ENCODE data around the gene HRH1.
A peak's percentile ranks its signal among the peaks of the same experiment; 100 is the strongest.
"Not testable (repeated sequence)": the region's sequence is repeated elsewhere in the genome, so short reads cannot be mapped to it uniquely, and the experiment has no call there.

Gene HRH1

DNA sequence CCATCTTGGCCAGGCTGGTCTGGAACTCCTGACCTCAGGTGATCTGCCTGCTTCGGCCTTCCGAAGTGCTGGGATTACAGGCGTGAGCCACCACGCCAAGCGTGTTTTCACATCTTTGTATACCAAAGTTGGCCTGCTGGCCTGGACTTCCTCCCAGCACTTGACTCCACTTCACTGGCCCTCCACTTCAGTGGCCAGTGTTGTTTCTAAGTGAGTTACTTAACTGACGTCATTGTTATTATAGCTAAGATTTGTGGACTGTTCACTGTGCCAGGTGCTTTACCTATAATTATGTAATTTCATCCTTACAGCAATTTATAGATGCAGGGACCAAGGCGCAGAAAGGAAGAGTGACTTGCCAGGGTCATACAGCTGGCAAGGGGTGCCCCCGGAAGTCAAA is 52.0 kb downstream of the HRH1 start:
- no peak for DNase-seq (ENCODE audit: low spot score)

DNA sequence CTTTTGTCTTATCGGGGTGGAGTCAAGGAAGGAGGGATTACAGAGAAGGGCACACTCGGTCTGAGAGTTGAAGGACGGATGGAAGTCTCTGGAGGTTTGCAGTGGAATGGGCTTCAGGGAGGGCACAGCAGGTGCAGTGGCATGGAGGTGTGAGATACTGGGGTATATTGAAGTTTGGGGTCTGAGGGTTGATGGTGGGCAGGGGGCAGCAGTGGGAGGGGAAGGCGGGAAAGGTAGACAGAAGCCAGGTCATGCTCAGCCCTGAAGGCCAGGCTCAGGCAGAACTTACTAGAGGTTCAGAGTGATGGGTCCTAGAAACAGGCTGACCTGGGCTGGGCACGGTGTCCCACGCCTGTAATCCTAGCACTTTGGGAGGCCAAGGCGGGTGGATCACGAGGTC is 52.7 kb downstream of the HRH1 start:
- DNase-seq (ENCODE audit: low spot score) = no peak

DNA sequence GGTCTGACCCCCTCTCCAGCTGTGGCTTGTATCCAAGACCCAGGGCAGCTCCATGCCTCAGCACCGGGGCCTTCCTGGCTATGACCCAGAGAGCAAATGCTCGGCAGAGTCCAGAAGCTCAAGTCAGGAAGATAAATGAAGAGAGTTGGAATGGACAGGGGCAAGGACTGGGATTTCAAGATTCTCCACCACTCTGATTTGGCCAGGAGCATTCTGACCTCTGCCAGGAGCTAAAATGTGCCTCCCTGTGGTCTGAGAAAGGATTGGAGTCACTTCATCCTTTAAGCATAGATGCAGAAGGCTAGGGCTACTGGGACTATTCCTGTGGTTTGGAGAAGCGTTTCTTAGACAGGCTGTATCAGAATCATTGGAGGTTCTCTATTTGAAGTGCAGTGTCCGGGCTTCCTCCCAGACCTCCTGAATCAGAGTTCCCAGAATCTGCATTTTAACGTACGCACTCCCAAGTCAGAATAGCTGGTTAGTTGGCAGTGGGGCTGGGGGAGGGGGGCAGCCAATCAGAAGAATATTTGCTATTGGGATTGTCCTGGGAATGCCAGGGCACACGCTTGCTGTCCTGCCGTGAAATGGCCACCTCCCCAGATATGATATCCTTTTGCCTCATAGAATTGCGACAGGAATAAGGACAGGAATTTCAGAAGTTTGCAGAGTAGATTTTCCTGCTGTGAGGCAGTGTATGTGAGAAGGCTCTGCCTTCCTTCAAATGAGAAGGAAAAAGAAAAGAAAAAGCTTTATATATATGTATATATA is 57.4 kb downstream of the HRH1 start:
- no peak for DNase-seq (ENCODE audit: low spot score)

DNA sequence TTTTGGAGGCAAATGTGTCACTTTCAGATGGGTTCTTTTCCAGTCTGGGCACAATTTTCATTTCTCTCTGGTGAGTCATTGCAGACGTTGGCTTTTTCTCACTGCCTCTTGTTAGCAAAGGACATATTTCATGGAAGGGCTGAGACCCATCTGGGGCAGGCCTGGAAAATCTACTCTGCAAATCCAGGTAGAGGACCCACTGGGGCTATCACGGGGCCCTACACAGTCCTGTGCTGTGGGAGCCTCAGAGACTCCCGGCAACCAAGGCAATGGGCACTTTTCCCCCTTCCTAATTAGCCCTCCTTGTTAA is 58.0 kb downstream of the HRH1 start:
- no peak for DNase-seq (ENCODE audit: low spot score)

DNA sequence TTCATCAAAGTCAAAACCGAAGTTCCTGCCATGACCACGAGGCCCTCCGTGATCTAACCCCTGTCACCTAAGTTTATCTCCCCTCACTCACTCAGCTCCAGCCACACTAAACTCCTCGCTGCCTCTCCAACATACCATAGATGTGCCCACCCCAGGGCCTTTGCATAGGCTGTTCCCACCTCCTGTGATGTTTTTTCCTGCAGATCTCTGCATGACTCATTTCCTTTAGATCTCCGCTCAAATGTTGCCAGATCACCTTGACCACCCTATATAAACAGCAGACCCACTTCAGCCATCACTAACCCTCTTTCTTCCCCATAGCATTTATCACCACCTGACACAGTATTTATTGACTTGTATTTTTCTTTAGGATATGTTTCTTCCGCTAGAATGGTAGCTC is 58.5 kb downstream of the HRH1 start:
- DNase-seq (ENCODE audit: low spot score) = no peak

DNA sequence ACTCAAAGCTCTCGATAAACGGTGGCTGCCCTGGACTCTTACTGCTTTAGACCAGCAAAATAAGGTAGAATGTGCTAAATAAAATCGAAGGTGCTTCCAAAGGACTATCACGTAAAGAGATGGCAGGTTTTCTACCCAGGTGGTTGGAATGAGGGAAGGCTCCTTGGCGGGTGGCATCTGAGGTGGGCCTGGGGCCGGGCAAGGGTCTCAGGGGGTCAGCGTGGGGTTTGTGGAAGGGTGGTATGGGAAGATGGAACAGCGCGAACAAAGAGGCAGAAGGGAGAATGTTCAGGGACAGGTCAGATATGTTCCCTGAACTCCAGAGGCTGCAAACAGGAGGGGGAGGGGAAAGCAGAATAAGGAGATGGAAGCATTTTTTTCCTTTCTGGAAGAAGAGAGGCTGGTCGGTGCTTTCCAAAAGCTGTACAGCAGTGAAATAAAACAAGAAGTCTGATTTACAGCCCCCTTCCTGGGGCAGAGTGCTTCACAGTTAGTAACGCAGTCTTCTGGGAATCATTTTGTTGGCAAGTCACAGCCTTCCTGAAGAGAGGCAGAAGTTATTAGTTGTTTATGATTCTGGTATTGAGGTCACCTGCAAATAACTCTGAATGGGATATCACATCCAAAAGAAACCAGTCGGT is 59.6 kb downstream of the HRH1 start:
- DNase-seq (ENCODE audit: low spot score) = no peak

DNA sequence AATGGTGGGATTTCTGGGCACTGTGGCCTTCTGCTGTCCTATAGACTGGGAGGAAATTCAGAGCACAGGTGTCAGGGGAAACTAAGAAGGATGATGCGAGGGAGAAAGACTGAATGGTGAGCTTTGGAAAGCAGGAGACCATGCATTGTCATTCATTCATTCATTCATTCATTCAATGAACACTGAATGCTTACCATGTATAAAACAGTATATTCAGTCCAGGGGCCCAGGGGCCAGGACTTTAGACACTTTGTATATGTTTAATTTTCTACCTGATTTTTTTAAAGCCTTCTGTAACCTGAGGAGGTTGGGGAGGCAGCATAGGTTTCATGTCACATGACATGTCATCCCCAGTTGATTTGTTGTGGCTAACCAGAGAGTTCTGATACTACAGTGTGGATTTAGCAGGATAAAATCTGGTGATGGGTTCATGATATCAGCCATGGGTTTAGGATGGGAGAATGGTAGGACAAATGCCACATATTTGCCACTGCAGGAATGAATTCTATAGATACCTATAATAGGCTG is 60.2 kb downstream of the HRH1 start:
- DNase-seq (ENCODE audit: low spot score) = no peak

DNA sequence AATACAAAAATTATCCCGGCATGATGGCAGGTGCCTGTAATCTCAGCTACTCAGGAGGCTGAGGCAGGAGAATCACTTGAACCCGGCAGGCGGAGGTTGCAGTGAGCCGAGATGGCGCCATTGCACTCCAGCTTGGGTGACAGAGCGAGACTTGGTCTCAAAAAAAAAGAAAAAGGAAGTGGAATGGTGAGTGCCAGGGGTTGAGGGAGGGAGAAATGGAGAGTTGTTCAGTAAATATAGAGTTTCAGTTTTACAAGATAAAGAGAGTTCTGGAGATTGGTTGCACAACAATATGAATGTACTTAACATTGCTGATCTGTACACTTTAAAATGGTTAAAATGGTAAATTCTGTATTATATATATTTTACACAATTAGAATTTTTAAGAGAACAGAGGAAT is 63.1 kb downstream of the HRH1 start:
- DNase-seq (ENCODE audit: low spot score) = not testable (repeated sequence)

DNA sequence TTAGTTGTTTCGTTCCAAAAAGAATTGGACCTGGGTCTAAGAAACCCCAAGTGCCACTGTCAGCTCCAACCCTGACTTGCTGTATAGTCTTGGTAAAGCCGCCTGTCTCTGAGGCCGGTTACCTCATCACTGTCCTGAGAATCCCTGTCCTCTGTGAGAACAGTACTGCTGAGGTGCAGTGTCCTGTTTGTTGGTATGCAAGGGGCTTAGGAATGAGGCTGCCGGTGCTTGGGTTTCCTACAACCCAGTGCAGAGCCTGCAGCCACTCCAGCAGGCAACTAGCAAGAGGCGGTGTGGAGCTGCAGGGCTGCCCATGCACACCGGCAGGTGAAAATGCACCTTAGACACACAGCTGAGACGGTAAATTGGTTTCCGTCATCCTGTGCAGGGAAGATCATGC is 65.9 kb downstream of the HRH1 start:
- DNase-seq (ENCODE audit: low spot score) = no peak

DNA sequence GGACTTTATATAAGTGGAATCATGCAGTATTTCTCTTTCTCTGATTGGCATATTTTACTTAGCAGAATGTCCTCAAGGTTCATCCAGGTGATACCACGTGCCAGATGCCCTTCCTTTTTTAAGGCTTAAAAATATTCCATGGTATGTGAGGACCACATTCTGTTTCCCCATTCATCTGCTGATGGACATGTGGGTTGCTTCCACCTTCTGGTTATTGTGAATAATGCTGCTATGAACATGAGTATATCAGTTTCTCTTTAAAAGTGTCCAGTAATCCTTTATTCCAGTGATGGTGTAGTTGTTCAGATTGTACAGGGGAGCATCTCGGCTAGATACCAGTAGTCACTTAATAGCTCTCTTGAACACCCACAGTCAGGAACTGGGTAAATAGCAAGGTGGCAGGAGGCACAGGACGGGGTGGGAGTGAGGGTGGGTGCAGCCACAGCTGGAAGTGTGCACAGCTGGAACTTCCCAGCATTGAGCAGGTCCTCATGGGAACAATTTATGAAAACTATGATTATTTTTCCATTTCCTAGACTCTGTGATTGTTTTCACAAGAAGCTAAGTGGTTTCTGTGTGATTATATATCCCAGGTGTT is 67.6 kb downstream of the HRH1 start:
- DNase-seq (ENCODE audit: low spot score) = no peak

DNA sequence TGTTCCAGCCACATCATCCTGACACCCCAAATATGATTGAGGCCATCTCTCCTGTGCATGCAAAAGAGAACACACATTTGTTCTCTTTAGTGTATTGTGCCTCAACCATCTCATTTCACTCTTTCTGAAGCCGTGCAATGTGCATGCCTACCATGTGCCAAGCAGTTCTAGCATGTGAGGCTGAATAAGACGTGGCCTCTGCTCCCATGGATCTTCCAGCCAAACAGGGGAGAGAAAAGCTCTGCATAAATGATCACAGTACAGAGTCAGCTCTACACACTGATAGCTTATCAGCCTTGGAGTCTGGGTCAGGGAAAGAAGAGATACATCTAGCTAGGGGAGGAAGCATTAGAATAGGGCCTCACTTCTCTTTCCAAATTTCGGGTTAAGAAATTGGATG is 69.7 kb downstream of the HRH1 start:
- no peak for DNase-seq (ENCODE audit: low spot score)

DNA sequence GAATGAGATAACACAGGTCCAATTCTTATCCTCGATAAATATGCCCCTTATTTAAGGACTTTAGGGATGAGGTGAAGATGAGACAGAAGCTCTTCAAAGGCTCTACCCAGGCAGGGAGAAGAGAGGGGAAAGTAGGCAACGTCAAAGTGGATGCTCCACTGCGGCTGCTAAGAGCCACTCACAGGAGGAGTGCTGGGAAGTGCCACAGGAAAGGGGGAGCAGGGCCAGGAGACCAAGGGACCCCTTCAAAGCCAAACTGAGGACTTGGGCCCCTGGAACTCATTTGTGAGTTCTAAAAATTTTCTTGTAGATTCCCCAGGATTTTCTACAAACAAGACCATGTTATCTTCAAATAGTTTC is 70.6 kb downstream of the HRH1 start:
- no peak for DNase-seq (ENCODE audit: low spot score)

DNA sequence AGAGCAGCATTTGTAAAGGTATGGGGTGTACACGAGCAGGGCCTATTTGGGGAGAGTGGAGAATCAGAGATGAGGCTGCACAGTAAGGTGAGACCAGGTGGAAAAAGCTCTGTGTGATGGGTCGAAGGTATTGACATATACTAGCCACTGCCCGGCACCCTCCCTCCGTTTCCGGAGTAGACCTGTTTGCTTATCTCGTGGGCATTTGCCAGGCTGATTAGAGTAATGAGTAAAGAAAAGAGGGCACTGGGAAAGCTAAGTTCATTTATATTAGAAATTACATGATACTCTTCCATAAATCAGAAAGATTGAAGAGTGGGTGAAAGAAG is 71.7 kb downstream of the HRH1 start:
- no peak for DNase-seq (ENCODE audit: low spot score)

DNA sequence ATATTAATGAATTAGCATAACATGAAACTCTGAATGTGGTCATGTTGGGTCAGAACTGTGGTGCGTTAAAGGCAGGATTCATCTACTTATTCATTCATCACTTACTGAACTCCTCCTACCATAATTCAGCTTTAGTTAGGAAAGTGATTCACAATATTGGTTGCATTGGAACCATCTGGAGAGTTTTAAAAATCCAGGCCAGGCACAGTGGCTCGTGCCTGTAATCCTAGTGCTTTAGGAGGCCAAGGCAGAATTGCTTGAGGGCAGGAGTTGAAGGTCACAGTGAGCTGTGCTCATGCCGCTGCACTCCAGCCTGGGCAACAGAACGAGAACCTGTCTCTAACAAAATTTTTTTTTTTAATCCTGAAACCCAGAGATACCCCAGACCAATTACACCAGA is 73.7 kb downstream of the HRH1 start:
- DNase-seq (ENCODE audit: low spot score) = no peak

DNA sequence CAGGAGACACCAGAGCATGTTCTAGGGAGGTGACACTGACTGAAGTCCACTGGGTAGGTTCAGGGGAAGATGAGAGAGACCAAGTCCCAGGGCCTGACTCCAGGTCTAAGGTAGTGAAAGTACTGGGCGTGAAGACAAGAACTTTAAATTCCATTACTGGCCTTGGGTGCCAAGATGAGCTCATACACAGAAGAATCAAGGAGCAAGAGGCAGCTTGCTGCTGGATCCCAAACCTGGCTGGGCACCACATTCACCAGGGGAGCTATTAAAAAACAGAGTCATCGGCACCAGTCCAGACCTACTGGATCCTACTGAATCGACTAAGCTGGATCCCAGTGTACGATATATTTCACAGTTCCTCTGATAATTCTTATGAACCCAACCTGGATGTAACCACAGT is 75.8 kb downstream of the HRH1 start:
- no peak for DNase-seq (ENCODE audit: low spot score)

DNA sequence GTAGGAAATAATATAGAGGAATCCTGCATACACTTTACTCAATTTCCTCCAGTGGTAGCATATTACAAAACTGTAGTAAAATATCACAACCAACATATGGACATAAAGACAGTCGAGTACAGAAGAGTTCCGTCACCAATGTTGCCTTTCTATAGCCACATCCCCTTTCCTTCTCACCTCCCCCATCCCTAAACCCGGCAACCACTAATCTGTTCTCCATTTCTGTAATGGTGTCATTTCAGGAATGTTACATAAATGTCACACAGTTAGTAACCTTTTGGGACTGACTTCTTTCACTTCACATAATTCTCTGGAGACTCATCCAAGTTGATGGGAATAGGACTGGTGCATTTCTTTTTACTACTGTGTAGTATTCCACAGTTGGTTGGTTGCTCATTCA is 76.5 kb downstream of the HRH1 start:
- DNase-seq (ENCODE audit: low spot score) = no peak

DNA sequence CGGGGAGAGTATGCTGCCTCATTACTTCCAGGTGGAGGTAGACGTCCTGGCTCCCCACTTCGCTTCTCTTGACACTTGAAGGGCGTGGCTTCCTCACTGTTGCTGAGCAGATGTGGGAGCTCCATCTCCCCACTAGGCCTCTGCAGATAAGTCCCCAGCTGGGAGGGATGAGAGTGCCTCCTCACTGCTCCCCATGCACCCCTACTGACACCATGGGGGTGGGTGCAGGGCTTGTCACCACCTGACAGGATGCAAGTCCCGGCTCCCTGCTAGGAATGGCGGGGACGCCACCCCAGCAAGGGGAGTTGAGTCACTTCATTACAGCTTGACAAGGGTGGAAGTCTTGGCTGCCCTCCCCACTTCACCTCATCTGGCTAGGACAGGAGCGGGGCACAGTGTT is 81.1 kb downstream of the HRH1 start:
- DNase-seq (ENCODE audit: low spot score) = no peak

DNA sequence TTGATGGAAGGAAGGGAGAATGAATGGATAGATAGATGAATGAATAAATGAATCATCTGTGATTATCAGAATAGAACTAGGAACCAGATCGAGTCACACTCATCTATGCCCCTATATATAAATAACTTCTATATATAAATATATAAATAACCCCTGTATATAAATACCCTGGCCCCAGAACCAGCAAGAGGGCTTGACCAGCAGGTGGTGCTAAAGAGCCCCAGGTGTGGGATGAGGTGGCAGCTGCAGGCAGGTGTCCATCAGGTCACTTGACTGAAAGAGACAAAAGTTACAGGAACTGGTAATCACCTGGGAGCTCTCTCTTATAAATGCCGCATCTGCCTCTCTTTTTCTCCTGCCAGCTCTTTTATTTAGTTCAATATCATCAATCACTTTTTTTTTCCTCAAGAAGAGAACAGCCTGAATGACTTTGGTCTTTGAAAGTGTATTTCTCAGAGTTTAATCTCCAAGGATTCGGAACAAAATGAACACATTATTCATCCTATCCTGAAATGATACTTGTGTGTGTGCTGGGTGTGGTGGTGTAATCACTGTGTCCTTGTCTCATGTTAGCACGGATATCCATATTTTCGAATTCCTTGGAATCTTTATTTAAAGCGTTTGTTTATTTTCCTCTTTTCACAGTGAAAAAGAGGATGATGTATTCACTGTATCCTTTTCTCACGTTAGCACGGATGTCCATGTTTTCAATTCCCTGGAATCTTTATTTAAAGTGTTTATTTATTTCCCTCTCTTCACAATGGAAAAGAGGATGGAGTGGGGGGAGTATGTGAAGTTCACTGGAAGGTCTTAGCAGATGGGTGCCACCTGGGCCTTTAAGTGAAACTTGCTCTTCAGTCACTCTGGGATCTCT is 82.5 kb downstream of the HRH1 start:
- peak; percentile 34 for DNase-seq (ENCODE audit: low spot score)

DNA sequence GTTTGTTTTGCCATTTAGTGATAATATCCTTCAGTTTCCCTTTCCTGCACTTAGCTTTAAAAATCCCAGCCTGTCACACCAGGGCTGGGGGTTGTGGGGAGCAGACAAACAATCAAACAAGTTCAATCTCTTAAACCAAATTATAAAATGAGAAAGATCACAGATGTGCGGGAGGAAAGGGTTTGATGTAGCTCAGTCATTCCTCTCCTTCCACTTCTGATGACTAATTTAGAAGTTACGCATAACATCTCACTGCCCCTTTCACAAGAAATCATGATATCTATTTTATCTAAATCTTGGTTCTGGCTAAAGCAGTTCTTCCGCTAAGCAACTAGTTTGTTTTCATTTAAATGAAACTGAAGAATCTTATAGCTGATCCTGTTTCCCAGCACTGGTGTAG is 83.8 kb downstream of the HRH1 start:
- DNase-seq (ENCODE audit: low spot score) = no peak

DNA sequence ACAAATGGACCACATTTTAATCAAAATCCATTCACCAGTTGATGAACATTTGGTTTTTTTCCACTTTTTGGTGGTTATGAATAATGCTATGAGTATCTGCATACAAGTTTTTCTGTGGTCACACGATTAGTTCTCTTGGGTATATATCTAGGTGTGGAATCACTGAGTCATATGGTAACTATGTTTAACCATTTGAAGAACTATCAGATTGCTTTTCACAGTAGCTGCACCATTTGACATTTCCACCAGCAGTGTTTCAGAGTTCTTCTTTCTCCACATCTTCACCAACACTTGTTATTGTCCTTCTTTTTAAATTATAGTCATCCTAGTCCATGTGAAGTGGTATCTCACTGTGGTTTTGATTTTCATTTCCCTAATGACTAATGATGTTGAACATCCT is 84.6 kb downstream of the HRH1 start:
- DNase-seq (ENCODE audit: low spot score) = no peak

DNA sequence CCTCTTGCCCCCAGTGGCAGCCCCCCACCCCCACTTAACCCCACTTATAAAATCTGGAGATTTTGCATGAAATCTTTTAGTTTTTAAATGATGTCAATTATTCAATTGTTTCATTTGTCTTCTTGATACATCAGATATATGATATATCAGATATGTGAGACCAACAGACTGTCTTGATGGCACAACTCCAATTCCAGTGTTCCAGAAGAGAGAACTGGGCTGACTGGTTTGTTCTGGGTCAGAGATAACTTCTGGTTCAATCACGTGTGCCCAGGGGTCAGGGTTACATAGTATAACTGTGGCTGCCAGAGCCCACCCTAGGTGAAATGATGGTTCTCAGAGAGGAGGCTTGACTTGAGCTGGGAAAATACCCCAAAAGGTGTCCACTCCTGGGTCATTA is 85.5 kb downstream of the HRH1 start:
- no peak for DNase-seq (ENCODE audit: low spot score)

DNA sequence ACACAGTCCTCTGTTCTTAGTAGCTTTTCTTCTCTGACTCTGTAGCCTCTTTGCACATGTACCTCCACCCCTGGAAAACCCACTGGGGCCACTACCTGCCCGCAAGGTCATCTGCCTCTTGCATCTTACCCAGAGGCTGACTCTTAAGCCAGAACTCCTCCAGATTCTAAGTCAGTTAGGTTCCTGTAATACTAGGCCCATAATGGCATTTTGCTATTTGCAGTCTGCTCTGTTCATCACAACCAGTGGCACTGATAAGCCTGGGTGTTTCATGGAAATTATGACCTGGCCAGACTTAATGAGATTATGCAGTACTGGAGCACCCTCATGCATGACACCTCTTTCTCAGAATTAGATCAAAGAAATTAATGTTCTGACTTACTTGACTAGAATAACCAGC is 86.2 kb downstream of the HRH1 start:
- DNase-seq (ENCODE audit: low spot score) = no peak

DNA sequence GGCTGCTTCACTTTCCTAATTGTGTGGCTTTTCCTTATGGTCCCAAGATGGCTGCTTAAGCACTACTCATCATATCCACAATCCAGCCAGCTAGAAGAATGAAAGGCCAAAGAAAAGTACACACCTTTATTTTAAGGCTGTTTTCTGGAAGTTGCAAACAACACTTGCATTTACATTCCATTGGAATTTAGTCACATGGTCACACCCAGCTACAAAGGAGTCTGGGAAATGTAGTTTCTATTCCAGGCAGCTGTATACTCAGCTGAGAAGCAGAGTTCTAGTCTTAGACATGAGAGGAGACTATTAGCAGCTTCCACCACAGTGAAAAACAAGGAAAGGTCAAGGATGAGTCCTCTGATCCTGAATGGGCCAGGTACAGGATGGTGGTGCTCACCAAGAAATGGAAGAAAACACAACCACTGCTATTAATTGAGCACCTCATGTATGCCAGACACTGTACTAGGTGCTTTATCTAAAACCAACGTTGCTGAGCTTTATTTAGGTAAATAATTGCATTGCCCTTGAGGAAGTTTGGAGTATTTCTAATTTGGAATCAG is 89.9 kb downstream of the HRH1 start:
- no peak for DNase-seq (ENCODE audit: low spot score)

Measured in Ammon's horn (tissue), 1 donor.